Activated naive CD8-positive, alpha-beta T cell treated with anti-CD3 and anti-CD28 coated beads, Interleukin-2, amount 50 U/mL, for 24 hours (primary cell): Measurements from ENCODE around the gene VPS8.

ENCODE experiments used
- ATAC-seq: fragments of 150-1000 bp; cut with Tn5 transposase; one replicate; pipeline ENCODE4 v1.10.0; 2021
- DNase-seq: peaks from one replicate; pipeline ENCODE4 v3.0.0; 2021
- H3K27ac Mint-ChIP-seq: one replicate; pipeline ENCODE4 v1.8.0; 2021; ENCODE audit warnings: mild to moderate bottlenecking, mixed read lengths
- H3K27me3 Mint-ChIP-seq: one replicate; pipeline ENCODE4 v1.8.0; 2021; ENCODE audit warnings: mixed read lengths
- H3K36me3 Mint-ChIP-seq: one replicate; pipeline ENCODE4 v1.8.0; 2021; ENCODE audit warnings: low read depth, mixed read lengths
- H3K4me1 Mint-ChIP-seq: one replicate; pipeline ENCODE4 v1.8.0; 2021; ENCODE audit warnings: mixed read lengths
- H3K4me3 Mint-ChIP-seq: one replicate; pipeline ENCODE4 v1.8.0; 2021; ENCODE audit warnings: mild to moderate bottlenecking, moderate library complexity, mixed read lengths
- H3K9me3 Mint-ChIP-seq: one replicate; pipeline ENCODE4 v1.8.0; 2021; ENCODE audit warnings: mixed read lengths

The VPS8 gene

GRCh38 chr3:184811999-184812661 lies at the start of gene VPS8:
TSS of gene VPS8 (plus strand) at chr3:184812166. CDS start at chr3:184824633, 12,467 bp downstream.
- ATAC-seq (peak; percentile 83), DNase-seq (peak; percentile 97)
- H3K4me1 Mint-ChIP-seq: peaks cover 68% of the 10 kb centered on the region
- H3K4me3 Mint-ChIP-seq: peak within 1 kb of the TSS; percentile 99
- H3K27ac Mint-ChIP-seq: peak within 1 kb of the TSS; percentile 100
- H3K27me3 Mint-ChIP-seq: peaks cover 3% of the 10 kb centered on the region
- peaks cover 11% of the 10 kb centered on the region for H3K36me3 Mint-ChIP-seq
- peaks cover 3% of the 10 kb centered on the region for H3K9me3 Mint-ChIP-seq

GRCh38 chr3:184764191-184764590 lies 47.8 kb upstream of the VPS8 start:
- Mint-ChIP-seq H3K27ac (no peak overlapping the region), H3K4me1 (peaks cover 4% of the 10 kb centered on the region), H3K4me3 (no peak overlapping the region), H3K36me3 (no peaks in the 10 kb centered on the region), H3K9me3 (no peaks in the 10 kb centered on the region), H3K27me3 (peaks cover 9% of the 10 kb centered on the region)
- no peak for DNase-seq
- no peak for ATAC-seq

- Mint-ChIP-seq H3K27ac (no peak overlapping the region), H3K9me3 (no peaks in the 10 kb centered on the region), H3K36me3 (no peaks in the 10 kb centered on the region), H3K4me3 (no peak overlapping the region), H3K27me3 (peaks cover 11% of the 10 kb centered on the region), H3K4me1 (peaks cover 4% of the 10 kb centered on the region)
- DNase-seq (no peak), ATAC-seq (no peak)
These were observed 46.8 kb upstream of the VPS8 start for GRCh38 chr3:184765047-184765729.

GRCh38 chr3:184765730-184766074 lies 46.3 kb upstream of the VPS8 start:
- H3K27me3 Mint-ChIP-seq: peaks cover 11% of the 10 kb centered on the region
- no peak overlapping the region for H3K27ac Mint-ChIP-seq
- DNase-seq: no peak
- H3K4me1 Mint-ChIP-seq: peaks cover 4% of the 10 kb centered on the region
- no peak for ATAC-seq
- no peaks in the 10 kb centered on the region for H3K36me3 Mint-ChIP-seq
- no peaks in the 10 kb centered on the region for H3K9me3 Mint-ChIP-seq
- no peak overlapping the region for H3K4me3 Mint-ChIP-seq

- Mint-ChIP-seq H3K27me3 (peaks cover 11% of the 10 kb centered on the region), H3K36me3 (no peaks in the 10 kb centered on the region), H3K27ac (no peak overlapping the region), H3K9me3 (no peaks in the 10 kb centered on the region), H3K4me1 (peaks cover 4% of the 10 kb centered on the region), H3K4me3 (no peak overlapping the region)
- ATAC-seq (no peak), DNase-seq (no peak)
These were observed 45.3 kb upstream of the VPS8 start for GRCh38 chr3:184766555-184767261.

- ATAC-seq (no peak), DNase-seq (no peak)
- no peaks in the 10 kb centered on the region for H3K9me3 Mint-ChIP-seq
- H3K4me3 Mint-ChIP-seq: no peak overlapping the region
- peaks cover 11% of the 10 kb centered on the region for H3K27me3 Mint-ChIP-seq
- H3K36me3 Mint-ChIP-seq: no peaks in the 10 kb centered on the region
- H3K27ac Mint-ChIP-seq: no peak overlapping the region
- H3K4me1 Mint-ChIP-seq: peaks cover 4% of the 10 kb centered on the region
These were observed 44.6 kb upstream of the VPS8 start for GRCh38 chr3:184767377-184767776.

- DNase-seq: no peak
- Mint-ChIP-seq H3K27ac (no peak overlapping the region), H3K4me1 (peaks cover 4% of the 10 kb centered on the region)
These were observed 42.4 kb upstream of the VPS8 start for GRCh38 chr3:184769382-184770170.

GRCh38 chr3:184770541-184770940 lies 41.4 kb upstream of the VPS8 start:
- ATAC-seq (no peak), DNase-seq (no peak)
- no peaks in the 10 kb centered on the region for H3K36me3 Mint-ChIP-seq
- no peak overlapping the region for H3K4me3 Mint-ChIP-seq
- no peaks in the 10 kb centered on the region for H3K9me3 Mint-ChIP-seq
- H3K27me3 Mint-ChIP-seq: peaks cover 8% of the 10 kb centered on the region
- H3K4me1 Mint-ChIP-seq: peaks cover 4% of the 10 kb centered on the region
- H3K27ac Mint-ChIP-seq: no peak overlapping the region

More at GRCh38 chr3:184769382-184770170, 42.4 kb upstream of the VPS8 start:
- Mint-ChIP-seq H3K4me3 (no peak overlapping the region), H3K27me3 (peaks cover 8% of the 10 kb centered on the region), H3K36me3 (no peaks in the 10 kb centered on the region), H3K9me3 (no peaks in the 10 kb centered on the region)
- no peak for ATAC-seq

- Mint-ChIP-seq H3K27ac (no peak overlapping the region), H3K27me3 (peaks cover 5% of the 10 kb centered on the region), H3K4me1 (peaks cover under 1% of the 10 kb centered on the region), H3K4me3 (no peak overlapping the region), H3K36me3 (no peaks in the 10 kb centered on the region), H3K9me3 (no peaks in the 10 kb centered on the region)
- DNase-seq: no peak
- no peak for ATAC-seq
These were observed 40.5 kb upstream of the VPS8 start for GRCh38 chr3:184771301-184772127.

- Mint-ChIP-seq H3K36me3 (no peaks in the 10 kb centered on the region), H3K27ac (no peak overlapping the region)
These were observed 39.2 kb upstream of the VPS8 start for GRCh38 chr3:184772667-184773272.

GRCh38 chr3:184773283-184774186 lies 38.4 kb upstream of the VPS8 start:
- Mint-ChIP-seq H3K27me3 (peaks cover 7% of the 10 kb centered on the region), H3K9me3 (no peaks in the 10 kb centered on the region), H3K4me1 (no peaks in the 10 kb centered on the region), H3K36me3 (no peaks in the 10 kb centered on the region), H3K27ac (no peak overlapping the region), H3K4me3 (no peak overlapping the region)
- DNase-seq: no peak
- no peak for ATAC-seq

More at GRCh38 chr3:184772667-184773272, 39.2 kb upstream of the VPS8 start:
- DNase-seq (no peak), ATAC-seq (no peak)
- H3K27me3 Mint-ChIP-seq: peaks cover 3% of the 10 kb centered on the region
- no peak overlapping the region for H3K4me3 Mint-ChIP-seq
- H3K9me3 Mint-ChIP-seq: no peaks in the 10 kb centered on the region
- no peaks in the 10 kb centered on the region for H3K4me1 Mint-ChIP-seq

- Mint-ChIP-seq H3K27ac (no peak overlapping the region), H3K9me3 (no peaks in the 10 kb centered on the region), H3K36me3 (no peaks in the 10 kb centered on the region), H3K4me3 (no peak overlapping the region), H3K4me1 (no peaks in the 10 kb centered on the region), H3K27me3 (peaks cover 12% of the 10 kb centered on the region)
- no peak for DNase-seq
- ATAC-seq: no peak
These were observed 35.0 kb upstream of the VPS8 start for GRCh38 chr3:184776916-184777315.
